Measurements from ENCODE around the gene PDZK1. TPM values are rescaled to one million over a fixed set of nuclear protein-coding genes. Genes with fewer than 3 reads are reported as not detected.

The PDZK1 gene
- total RNA-seq, 1 experiment from 2014 or later: 98.9 TPM

DNA sequence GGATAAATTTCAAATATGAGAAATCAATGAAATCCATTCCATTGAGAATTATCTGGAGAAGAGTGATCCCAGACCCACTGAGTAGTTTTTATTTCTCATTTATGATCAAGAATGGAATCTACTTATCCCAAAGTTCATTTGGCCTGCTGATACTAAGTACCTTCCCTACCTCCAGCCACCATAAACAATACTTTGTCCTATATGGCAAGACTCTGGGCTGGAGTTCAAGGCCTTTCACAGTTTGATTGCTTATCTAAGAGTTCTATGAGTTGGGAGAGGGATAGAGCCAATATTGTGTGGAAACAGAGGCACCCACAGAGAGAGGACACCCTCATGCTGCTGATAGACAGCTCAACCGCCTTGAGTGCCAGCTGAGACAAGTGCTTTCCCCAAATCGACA, 5.1 kb downstream of the PDZK1 start:
- Histone ChIP-seq H3K36me3 (ENCODE audit: control insufficient read depth, insufficient read depth, low read length) (no peaks in the 10 kb centered on the region; the same call in none of the 2 replicates), H3K9me3 (no peaks in the 10 kb centered on the region), H3K27me3 (replicated peaks; ENCODE audit: control insufficient read depth, insufficient read depth, low read length) (no peaks in the 10 kb centered on the region), H3K4me1 (peaks cover 26% of the 10 kb centered on the region), H3K4me3 (ENCODE audit: low read depth, low read length) (no peak overlapping the region)
- POLR2A ChIA-PET: no interaction called here
- Mint-ChIP-seq H3K36me3 (ENCODE audit: insufficient read depth, unreplicated experiment) (peaks cover 21% of the 10 kb centered on the region), H3K27ac (ENCODE audit: unreplicated experiment) (no peak overlapping the region), H3K27me3 (ENCODE audit: insufficient read depth, unreplicated experiment) (no peaks in the 10 kb centered on the region), H3K9me3 (ENCODE audit: unreplicated experiment) (no peaks in the 10 kb centered on the region), H3K4me1 (ENCODE audit: low read depth, unreplicated experiment) (peaks cover 23% of the 10 kb centered on the region), H3K4me3 (ENCODE audit: unreplicated experiment) (no peak overlapping the region)
- TF ChIP-seq, protein P1, sequence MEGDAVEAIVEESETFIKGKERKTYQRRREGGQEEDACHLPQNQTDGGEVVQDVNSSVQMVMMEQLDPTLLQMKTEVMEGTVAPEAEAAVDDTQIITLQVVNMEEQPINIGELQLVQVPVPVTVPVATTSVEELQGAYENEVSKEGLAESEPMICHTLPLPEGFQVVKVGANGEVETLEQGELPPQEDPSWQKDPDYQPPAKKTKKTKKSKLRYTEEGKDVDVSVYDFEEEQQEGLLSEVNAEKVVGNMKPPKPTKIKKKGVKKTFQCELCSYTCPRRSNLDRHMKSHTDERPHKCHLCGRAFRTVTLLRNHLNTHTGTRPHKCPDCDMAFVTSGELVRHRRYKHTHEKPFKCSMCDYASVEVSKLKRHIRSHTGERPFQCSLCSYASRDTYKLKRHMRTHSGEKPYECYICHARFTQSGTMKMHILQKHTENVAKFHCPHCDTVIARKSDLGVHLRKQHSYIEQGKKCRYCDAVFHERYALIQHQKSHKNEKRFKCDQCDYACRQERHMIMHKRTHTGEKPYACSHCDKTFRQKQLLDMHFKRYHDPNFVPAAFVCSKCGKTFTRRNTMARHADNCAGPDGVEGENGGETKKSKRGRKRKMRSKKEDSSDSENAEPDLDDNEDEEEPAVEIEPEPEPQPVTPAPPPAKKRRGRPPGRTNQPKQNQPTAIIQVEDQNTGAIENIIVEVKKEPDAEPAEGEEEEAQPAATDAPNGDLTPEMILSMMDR (IDR thresholded peaks at IDR 0.05; ENCODE audit: insufficient read depth in 1 of 2, low read depth in 1 of 2, low read length in 1 of 2, severe bottlenecking in 1 of 2, unreplicated experiment in 1 of 2): no peak
- intact Hi-C loops (cut with micrococcal nuclease; ENCODE audit: unreplicated experiment): no loop called here
- CTCF ChIA-PET: no interaction called here
- no peak for DNase-seq
- no TSS peak for BruUV-seq (replicated peaks)

GRCh38 chr1:145701306-145701862, 5.8 kb downstream of the PDZK1 start:
- no peaks in the 10 kb centered on the region for H3K9me3 ChIP-seq
- Mint-ChIP-seq H3K36me3 (ENCODE audit: insufficient read depth, unreplicated experiment) (peaks cover 24% of the 10 kb centered on the region), H3K9me3 (ENCODE audit: unreplicated experiment) (no peaks in the 10 kb centered on the region), H3K27ac (ENCODE audit: unreplicated experiment) (no peak overlapping the region), H3K4me3 (ENCODE audit: unreplicated experiment) (no peak overlapping the region), H3K27me3 (ENCODE audit: insufficient read depth, unreplicated experiment) (no peaks in the 10 kb centered on the region), H3K4me1 (ENCODE audit: low read depth, unreplicated experiment) (peaks cover 24% of the 10 kb centered on the region)
- TF ChIP-seq, protein P1 (IDR thresholded peaks at IDR 0.05; ENCODE audit: insufficient read depth in 1 of 2, low read depth in 1 of 2, low read length in 1 of 2, severe bottlenecking in 1 of 2, unreplicated experiment in 1 of 2): no peak
- intact Hi-C loops (cut with micrococcal nuclease; ENCODE audit: unreplicated experiment): no loop called here
- POLR2A ChIA-PET: no interaction called here
- BruUV-seq (replicated peaks): no TSS peak
- CTCF ChIA-PET: no interaction called here
- H3K36me3 ChIP-seq (ENCODE audit: control insufficient read depth, insufficient read depth, low read length): no peaks in the 10 kb centered on the region; the same call in none of the 2 replicates
- no peaks in the 10 kb centered on the region for H3K27me3 ChIP-seq (replicated peaks; ENCODE audit: control insufficient read depth, insufficient read depth, low read length)
- peaks cover 26% of the 10 kb centered on the region for H3K4me1 ChIP-seq
- H3K4me3 ChIP-seq (ENCODE audit: low read depth, low read length): no peak overlapping the region
- no peak for DNase-seq

- BruUV-seq (replicated peaks): no TSS peak
- H3K27me3 Mint-ChIP-seq (ENCODE audit: insufficient read depth, unreplicated experiment): no peaks in the 10 kb centered on the region
- peaks cover 56% of the 10 kb centered on the region for H3K36me3 Mint-ChIP-seq (ENCODE audit: insufficient read depth, unreplicated experiment)
- intact Hi-C loops (cut with micrococcal nuclease; ENCODE audit: unreplicated experiment): no loop called here
- H3K4me3 ChIP-seq (ENCODE audit: low read depth, low read length): no peak overlapping the region
- H3K9me3 Mint-ChIP-seq (ENCODE audit: unreplicated experiment): no peaks in the 10 kb centered on the region
- POLR2A ChIA-PET: interaction anchor here (0.9 kb wide), 1 partner anchor 11 kb away, joined by 3 read pairs; the partner anchor contains the start of gene PDZK1
- no peak overlapping the region for H3K27ac Mint-ChIP-seq (ENCODE audit: unreplicated experiment)
- 0 out of 2 replicates have a peak, but pooled peaks cover under 1% of the 10 kb centered on the region for H3K4me1 ChIP-seq
- H3K4me3 Mint-ChIP-seq (ENCODE audit: unreplicated experiment): no peak overlapping the region
- no peaks in the 10 kb centered on the region for H3K9me3 ChIP-seq
- CTCF ChIA-PET: no interaction called here
- no peaks in the 10 kb centered on the region for H3K27me3 ChIP-seq (replicated peaks; ENCODE audit: control insufficient read depth, insufficient read depth, low read length)
- H3K36me3 ChIP-seq (ENCODE audit: control insufficient read depth, insufficient read depth, low read length): peaks cover 1% of the 10 kb centered on the region
- DNase-seq: no peak
- TF ChIP-seq, protein P1 (IDR thresholded peaks at IDR 0.05; ENCODE audit: insufficient read depth in 1 of 2, low read depth in 1 of 2, low read length in 1 of 2, severe bottlenecking in 1 of 2, unreplicated experiment in 1 of 2): no peak
- peaks cover 20% of the 10 kb centered on the region for H3K4me1 Mint-ChIP-seq (ENCODE audit: low read depth, unreplicated experiment)
Measured at GRCh38 chr1:145696630-145696960, 10.6 kb downstream of the PDZK1 start.
